Measurements from ENCODE around the gene SAMD4A.

DNA sequence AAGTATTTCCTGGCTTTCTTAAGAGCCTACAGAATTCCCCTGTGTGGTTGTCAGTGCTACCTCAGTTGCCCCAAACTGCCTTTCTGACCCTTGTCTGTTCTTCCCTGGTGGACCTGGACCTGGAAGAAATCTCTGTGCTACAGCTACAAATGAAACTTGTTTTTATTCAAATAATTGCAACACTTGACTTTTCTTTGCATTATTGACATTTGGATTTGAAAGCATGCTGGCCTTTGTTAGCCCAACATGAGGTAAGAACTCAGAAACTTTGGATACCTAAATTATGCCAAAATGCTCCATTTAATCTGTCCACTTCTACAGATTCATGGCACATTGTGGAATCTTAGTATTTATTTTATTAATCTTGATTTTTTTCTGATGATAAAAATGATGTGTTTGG is 142.9 kb downstream of the SAMD4A start:
- TF ChIP-seq, protein P1, sequence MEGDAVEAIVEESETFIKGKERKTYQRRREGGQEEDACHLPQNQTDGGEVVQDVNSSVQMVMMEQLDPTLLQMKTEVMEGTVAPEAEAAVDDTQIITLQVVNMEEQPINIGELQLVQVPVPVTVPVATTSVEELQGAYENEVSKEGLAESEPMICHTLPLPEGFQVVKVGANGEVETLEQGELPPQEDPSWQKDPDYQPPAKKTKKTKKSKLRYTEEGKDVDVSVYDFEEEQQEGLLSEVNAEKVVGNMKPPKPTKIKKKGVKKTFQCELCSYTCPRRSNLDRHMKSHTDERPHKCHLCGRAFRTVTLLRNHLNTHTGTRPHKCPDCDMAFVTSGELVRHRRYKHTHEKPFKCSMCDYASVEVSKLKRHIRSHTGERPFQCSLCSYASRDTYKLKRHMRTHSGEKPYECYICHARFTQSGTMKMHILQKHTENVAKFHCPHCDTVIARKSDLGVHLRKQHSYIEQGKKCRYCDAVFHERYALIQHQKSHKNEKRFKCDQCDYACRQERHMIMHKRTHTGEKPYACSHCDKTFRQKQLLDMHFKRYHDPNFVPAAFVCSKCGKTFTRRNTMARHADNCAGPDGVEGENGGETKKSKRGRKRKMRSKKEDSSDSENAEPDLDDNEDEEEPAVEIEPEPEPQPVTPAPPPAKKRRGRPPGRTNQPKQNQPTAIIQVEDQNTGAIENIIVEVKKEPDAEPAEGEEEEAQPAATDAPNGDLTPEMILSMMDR (IDR thresholded peaks at IDR 0.05): no peak
- no peak for TF ChIP-seq POLR2AphosphoS5 (IDR thresholded peaks at IDR 0.05)

Data from stomach (tissue), 4 donors.